Stimulated activated CD8-positive, alpha-beta memory T cell treated with anti-CD3 and anti-CD28 coated beads, Interleukin-4, amount 100 ng/mL, for 1 hour (primary cell): ENCODE measurements around the gene STK17B.
"Not testable (repeated sequence)": the region's sequence is repeated elsewhere in the genome, so short reads cannot be mapped to it uniquely, and the experiment has no call there.

Source experiments
- DNase-seq, 2 donors: peaks; one replicate each; pipeline ENCODE4 v3.0.0-alpha.2; 2020; ENCODE audit warnings: low read depth in 2 of 2, low spot score in 1 of 2

Gene STK17B

DNA sequence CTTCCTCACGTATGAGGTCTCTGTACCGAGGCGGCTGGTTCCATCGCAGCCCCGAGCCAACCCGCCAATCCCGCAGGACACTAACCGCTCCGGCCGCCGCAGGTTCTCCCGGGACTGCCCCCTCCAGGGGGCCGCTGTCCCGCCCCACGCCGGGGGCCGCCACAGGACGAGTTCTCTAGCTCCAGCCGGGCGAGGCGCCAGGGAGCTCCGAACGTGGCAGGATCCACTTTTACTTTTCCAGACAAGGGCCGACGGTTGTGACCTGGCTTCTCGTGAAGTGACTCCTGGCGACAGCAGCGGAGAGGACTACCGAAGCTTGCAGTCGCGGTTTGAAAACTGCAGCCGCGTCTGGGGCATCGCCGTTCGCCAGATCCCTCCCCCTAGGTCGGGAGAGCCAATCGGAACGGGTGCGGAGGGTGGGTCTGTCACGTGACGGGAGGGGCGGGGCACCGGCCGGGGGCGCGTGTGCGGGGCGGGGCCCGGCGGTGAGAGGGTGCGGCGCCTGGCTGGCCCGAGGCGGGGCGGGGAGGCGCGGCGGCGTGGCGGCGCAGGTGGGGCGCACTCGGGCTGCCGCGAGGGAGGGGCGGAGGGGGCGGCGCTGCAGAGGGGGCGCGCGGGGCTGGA, at the start of gene STK17B:
TSS of gene STK17B (minus strand) at position 331 of the 624 bp plus-strand sequence. CDS start 8,195 bp downstream, outside the sequence.
- peak; percentile 95 to 97 for DNase-seq

DNA sequence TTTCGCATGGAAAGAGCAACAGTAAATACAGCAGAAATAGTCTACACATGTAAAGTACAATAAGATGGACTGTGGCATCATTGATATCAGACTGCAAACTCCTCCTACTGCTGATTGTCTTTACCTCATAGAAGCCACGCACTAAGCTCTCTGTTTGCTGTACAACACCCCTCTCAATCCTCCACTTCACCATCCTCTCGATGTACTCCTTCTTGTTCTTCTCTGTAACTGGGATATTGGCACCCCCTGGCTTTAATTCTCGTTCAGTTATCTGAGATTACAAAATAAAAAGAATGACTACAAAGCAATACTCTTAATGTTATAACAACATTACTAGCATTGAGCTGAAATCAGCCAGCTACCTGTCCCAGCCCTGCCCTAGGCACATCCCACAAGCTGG, 49.3 kb upstream of the STK17B start:
- DNase-seq, result no peak

GRCh38 chr2:196219671-196220070, 48.3 kb upstream of the STK17B start:
- DNase-seq, result no peak

- no peak for DNase-seq
Observed at GRCh38 chr2:196218106-196218505, 46.7 kb upstream of the STK17B start.

DNA sequence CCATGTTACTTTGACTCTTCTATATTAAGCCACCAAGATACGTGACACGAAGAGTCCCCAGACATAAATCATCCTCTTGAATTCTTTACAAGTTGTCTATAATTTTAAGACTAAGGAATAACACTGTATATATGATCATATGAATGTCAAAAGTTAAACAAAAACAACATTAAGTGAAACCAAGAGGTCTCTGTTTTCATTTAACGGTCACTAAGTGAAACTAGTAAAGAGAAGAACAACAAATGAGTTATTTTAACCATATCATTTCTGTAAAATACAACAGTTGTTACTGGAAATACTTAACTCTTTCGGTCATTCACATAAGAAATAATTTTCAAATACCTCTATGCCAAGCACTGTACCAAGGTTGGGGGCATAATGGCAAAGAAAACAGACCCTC, 45.7 kb upstream of the STK17B start:
- no peak for DNase-seq

DNA sequence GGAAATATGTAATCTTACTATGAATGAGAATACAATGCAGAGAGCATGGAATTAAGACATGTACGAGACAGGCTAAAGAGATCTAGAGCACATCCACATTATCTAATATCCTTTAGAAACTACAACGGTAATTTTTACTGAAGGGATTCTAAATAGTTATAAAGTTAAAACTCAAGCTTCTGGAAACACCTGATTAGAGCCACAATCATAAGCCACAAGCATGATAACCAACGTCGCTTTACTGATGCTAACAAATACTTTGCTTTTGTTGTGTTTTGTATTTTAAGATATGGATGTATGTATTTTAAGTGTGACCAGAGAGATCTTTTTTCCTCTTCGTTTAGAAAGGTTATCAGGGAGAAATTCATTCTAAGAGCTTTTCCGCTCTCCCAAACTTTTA, 44.0 kb upstream of the STK17B start:
- DNase-seq, result no peak

- no peak for DNase-seq
Observed at GRCh38 chr2:196214156-196214555, 42.8 kb upstream of the STK17B start.

- DNase-seq, result no peak
Observed at GRCh38 chr2:196213252-196213980, 42.0 kb upstream of the STK17B start.

DNA sequence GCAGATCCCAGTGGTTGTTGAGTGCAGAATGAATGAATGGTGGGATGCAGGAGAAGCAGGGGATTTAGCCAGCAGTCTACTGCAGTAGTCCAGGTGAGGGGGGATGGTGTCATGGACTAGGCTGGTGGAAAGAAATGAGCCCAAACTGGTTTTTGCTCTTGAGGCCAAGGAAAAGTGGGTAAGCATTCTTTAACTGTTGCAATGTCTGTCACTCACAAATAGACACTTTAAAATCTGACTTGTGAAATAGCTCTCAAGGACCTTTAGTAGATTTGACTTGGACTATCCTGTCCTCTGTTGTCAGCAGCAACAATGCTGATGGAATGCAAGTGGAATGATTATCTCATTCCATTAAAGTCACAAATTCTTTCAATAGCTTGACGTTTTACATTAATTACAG, 37.5 kb upstream of the STK17B start:
- DNase-seq, result no peak

- DNase-seq, result no peak
Observed at GRCh38 chr2:196206804-196207203, 35.4 kb upstream of the STK17B start.

- no peak for DNase-seq
Observed at GRCh38 chr2:196205881-196206435, 34.6 kb upstream of the STK17B start.

- no peak for DNase-seq
Observed at GRCh38 chr2:196205011-196205766, 33.8 kb upstream of the STK17B start.

GRCh38 chr2:196201229-196202009, 30.0 kb upstream of the STK17B start:
- no peak for DNase-seq

- DNase-seq, result no peak
Observed at GRCh38 chr2:196200557-196200956, 29.2 kb upstream of the STK17B start.

DNA sequence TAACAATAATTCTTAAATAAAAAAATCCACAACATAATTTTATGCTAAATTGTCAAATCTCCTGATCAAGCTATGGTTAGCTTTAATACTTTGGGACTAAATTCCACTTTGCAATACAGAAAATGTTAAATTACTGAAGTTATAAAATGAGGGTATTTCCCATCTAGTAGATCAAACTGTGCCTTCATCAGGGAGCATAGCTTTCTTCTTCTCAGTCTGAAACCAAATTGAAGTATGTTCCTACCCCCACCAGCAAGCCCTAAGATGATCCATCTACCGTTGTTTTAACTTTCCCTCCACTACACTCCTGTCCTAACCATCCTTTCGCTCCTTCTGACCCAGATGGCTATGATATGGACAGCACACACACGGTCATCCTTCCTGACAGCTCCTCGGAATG, 24.4 kb upstream of the STK17B start:
- DNase-seq, result no peak

DNA sequence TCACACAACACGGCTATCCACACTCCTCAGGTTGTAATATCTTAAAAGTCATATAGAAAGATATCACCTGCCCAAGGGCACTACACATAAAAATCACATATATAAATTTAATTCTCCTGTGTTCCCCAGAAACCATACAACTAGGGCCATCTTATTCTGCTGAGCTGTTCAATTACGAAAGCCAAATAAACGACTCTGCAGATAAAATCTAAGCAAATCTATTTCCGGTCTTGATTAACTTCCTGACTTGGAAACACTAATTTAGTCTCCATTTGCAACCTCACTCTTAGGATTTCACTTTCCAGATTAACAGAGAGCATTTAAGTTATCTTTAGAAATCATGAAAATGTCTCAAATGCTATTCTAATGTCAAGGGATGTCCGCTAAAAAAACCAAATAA, 23.9 kb upstream of the STK17B start:
- no peak for DNase-seq

- no peak for DNase-seq
Observed at GRCh38 chr2:196191541-196191940, 20.2 kb upstream of the STK17B start.

GRCh38 chr2:196187898-196188458, 16.6 kb upstream of the STK17B start:
- DNase-seq, result no peak

DNA sequence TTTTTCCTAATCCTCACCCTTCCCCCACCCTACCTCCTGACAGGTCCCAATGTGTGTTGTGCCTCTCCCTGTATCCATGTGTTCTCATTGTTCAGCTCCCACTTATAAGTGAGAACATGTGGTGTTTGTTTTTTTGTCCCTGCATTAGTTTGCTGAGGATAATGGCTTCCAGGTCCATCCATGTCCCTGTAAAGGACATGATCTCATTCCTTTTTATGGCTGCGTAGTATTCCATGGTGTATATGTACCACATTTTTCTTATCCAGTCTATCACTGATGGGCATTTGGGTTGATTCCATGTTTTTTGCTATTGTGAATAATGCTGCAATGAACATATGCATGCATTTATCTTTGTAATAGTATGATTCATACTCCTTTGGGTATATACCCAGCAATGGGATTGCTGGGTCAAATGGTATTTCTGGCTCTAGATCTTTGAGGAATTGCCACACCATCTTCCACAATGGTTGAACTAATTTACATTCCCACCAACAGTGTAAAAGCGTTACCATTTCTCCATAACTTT, 15.9 kb upstream of the STK17B start:
- not testable (repeated sequence) for DNase-seq

DNA sequence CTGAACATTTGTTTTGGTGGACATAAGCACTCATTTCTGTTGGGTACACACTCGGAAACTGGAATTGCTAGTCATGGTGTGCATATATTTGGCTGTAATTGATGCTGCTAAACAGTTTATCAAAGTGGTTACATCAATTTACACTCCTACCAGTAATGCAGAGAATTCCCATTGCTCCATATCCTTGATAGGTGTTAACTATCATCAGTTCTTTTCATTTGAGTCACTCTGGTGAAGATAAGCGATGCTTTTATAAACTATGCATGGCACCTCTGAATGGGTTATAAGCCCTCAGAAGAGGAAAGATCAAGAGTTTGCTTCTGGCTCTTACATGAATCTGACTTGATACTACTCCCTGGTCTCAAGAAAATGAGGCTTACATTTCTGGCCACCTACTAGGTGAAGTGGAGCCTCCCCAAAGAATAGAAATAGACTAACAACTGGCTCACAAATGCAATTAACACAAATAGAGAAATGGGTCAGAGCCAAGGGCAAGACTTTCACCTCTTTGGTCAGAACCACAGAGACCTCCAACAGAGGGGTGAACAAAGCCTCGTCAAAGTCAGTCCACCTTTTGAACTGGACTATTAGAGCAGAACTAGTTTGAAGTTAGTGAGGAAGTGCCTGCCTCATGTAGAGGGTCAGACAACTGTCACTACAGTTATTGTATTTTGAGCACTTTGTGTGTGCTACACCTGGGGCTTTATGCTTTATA, 15.0 kb upstream of the STK17B start:
- no peak for DNase-seq
